ENCODE data around the gene FAM167B.

DNA sequence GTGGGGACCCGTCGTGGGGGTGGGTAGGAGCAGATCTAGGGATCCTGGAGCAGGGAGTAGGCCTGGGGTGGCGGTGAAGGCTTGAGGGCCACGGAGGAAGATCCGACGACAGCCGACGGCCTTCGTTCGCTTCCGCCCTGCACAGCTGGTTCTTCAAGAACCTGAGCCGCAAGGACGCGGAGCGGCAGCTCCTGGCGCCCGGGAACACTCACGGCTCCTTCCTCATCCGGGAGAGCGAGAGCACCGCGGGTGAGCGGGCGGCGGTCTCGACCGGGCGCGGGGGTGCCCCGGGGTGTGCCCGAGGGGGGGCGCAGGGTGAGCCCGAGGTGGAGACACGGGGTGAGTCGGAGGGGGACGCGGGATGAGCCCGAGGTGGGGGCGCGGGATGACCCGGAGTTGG, 28.4 kb downstream of the FAM167B start:
- TF ChIP-seq, protein P1, sequence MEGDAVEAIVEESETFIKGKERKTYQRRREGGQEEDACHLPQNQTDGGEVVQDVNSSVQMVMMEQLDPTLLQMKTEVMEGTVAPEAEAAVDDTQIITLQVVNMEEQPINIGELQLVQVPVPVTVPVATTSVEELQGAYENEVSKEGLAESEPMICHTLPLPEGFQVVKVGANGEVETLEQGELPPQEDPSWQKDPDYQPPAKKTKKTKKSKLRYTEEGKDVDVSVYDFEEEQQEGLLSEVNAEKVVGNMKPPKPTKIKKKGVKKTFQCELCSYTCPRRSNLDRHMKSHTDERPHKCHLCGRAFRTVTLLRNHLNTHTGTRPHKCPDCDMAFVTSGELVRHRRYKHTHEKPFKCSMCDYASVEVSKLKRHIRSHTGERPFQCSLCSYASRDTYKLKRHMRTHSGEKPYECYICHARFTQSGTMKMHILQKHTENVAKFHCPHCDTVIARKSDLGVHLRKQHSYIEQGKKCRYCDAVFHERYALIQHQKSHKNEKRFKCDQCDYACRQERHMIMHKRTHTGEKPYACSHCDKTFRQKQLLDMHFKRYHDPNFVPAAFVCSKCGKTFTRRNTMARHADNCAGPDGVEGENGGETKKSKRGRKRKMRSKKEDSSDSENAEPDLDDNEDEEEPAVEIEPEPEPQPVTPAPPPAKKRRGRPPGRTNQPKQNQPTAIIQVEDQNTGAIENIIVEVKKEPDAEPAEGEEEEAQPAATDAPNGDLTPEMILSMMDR (IDR thresholded peaks at IDR 0.05) = no peak
- no peak for TF ChIP-seq EZH2 (IDR thresholded peaks at IDR 0.05; ENCODE audit: borderline replicate concordance, insufficient read depth, low read depth, low read length, poor library complexity, severe bottlenecking)

Measured in B cell (primary cell).